ENCODE measurements around the gene IL24.
"Not testable (repeated sequence)": the region's sequence is repeated elsewhere in the genome, so short reads cannot be mapped to it uniquely, and the experiment has no call there.

IL24 gene

GRCh38 chr1:206904423-206905142 is 7.3 kb downstream of the IL24 start:
- DNase-seq (ENCODE audit: low read depth) = no peak

GRCh38 chr1:206905295-206906164 is 8.3 kb downstream of the IL24 start:
- peak; percentile 41 for DNase-seq (ENCODE audit: low read depth)

DNA sequence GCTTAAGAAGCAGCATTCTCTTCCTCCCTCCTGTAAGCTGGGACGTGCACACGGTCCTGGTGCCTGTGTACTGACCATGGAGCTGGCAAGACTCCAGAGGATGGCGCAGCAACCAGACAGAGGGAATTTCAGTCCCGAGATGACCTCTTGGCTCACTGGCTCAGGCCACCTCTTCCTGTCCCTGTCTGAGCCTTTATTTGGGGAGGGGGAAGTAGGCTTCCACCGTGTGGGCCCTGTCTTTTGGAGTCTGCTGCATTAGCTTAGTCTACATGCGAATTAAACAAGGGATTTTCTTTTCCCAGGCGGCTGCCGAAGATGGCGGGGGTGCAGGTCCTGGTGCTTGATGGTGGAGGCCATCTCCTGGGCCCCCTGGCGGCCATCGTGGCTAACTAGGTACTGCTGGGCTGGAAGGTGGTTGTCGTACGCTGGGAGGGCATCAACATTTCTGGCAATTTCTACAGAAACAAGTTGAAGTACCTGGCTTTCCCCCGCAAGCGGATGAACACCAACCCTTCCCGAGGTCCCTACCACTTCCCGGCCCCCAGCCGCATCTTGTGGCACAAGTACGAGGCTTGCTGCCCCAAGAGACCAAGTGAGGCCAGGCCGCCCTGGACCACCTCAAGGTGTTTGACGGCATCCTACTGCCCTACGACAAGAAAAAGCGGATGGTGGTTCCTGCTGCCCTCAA is 10.2 kb downstream of the IL24 start:
- no peak for DNase-seq (ENCODE audit: low read depth)

GRCh38 chr1:206908038-206908437 is 10.8 kb downstream of the IL24 start:
- no peak for DNase-seq (ENCODE audit: low read depth)

- no peak for DNase-seq (ENCODE audit: low read depth)
Measured at GRCh38 chr1:206909161-206909882, 12.1 kb downstream of the IL24 start.

GRCh38 chr1:206909883-206910318 is 12.7 kb downstream of the IL24 start:
- DNase-seq (ENCODE audit: low read depth) = no peak

DNA sequence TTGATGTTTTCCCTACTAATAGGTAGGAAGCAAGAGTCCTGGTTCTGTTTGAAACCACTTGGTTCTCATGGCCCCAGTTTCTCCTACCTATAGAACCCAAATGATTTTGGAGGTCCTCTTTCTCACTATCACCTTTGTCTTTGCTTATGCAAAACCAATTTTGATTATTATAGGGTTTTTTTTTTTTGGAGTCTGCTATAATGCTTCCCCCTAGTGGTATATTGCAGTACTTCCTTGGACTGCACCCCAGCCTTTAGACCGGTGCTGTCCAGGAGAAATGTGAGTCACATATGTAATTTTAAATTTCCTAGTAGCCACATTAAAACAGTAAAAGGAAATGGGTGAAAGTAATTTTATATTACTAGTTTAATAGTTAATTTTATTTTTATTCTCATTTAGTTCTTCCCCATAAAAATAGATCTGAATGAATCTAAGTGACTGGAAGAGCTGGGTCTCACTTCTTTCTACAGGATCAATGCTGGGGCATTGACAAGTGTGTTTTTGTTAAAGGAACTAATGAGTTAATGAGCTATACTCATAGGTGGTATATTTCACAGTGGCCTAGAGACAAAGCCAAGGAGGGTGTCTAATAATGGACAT is 13.9 kb downstream of the IL24 start:
- DNase-seq (ENCODE audit: low read depth) = peak; percentile 66

GRCh38 chr1:206912445-206913095 is 15.3 kb downstream of the IL24 start:
- DNase-seq (ENCODE audit: low read depth) = peak; percentile 63

GRCh38 chr1:206913766-206914537 is 16.7 kb downstream of the IL24 start:
- DNase-seq (ENCODE audit: low read depth) = no peak

- DNase-seq (ENCODE audit: low read depth) = no peak
Measured at GRCh38 chr1:206915030-206915735, 17.9 kb downstream of the IL24 start.

- no peak for DNase-seq (ENCODE audit: low read depth)
Measured at GRCh38 chr1:206916000-206916709, 18.9 kb downstream of the IL24 start.

GRCh38 chr1:206918076-206918475 is 20.8 kb downstream of the IL24 start:
- DNase-seq (ENCODE audit: low read depth) = no peak

GRCh38 chr1:206921772-206922265 is 24.6 kb downstream of the IL24 start, which contains the start of gene FCMR:
Gene FCMR, minus strand, starts transcription at chr1:206921941. Its CDS starts 87 bp downstream, at chr1:206921854.
- DNase-seq (ENCODE audit: low read depth) = no peak

DNA sequence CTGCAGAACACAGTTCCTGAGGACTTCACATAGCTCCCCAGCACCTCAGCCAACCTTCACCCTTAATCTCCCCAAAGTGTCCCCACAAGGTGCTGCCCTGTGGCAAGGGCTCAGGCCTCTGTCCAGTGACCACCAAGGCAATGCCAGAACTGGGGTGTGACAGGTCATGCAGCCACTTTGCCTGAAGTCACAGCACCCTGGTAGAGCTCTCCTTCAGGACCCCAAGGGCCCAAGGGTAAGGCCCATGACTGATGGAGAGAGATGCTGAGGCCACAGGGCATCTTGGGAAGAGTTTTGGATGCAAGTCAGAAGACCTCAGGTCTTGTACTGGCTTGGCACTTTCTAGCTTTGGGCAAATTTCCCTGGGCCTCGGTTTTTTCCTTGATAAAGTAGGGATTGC is 25.3 kb downstream of the IL24 start:
- no peak for DNase-seq (ENCODE audit: low read depth)

GRCh38 chr1:206923009-206923960 is 26.0 kb downstream of the IL24 start:
- DNase-seq (ENCODE audit: low read depth) = no peak

- DNase-seq (ENCODE audit: low read depth) = not testable (repeated sequence)
Measured at GRCh38 chr1:206923961-206924557, 26.8 kb downstream of the IL24 start.

GRCh38 chr1:206924592-206925105 is 27.4 kb downstream of the IL24 start:
- no peak for DNase-seq (ENCODE audit: low read depth)

Data from stromal cell of bone marrow (primary cell).